Gastrocnemius medialis (tissue), 4 donors: Measurements from ENCODE around the gene OPRL1. TPM values are rescaled to one million over a fixed set of nuclear protein-coding genes. Genes with fewer than 3 reads are reported as not detected.

ENCODE experiments used
- ATAC-seq, 2 donors: fragments of 150-250 bp; one replicate each; pipeline ENCODE4 v1.9.1; 2016
- DNase-seq, 2 donors: peaks; one replicate each; pipeline ENCODE4 v3.0.0-alpha.2; 2019
- H3K27ac ChIP-seq, 4 donors: fragments of 200-600 bp; sonication (generic); 1 replicate in 1 of 4; 2 replicates in 3 of 4; pipeline ENCODE4 v1.5.1; 2016 to 2018; ENCODE audit warnings: mild to moderate bottlenecking in 2 of 4, moderate library complexity in 1 of 4
- H3K27me3 ChIP-seq, 3 donors: fragments of 200-600 bp; sonication (generic) in 2 of 3; 1 replicate in 1 of 3; 2 replicates in 2 of 3; pipeline versions ENCODE4 v1.5.1 to v1.6.0; 2016 to 2019; ENCODE audit warnings: mild to moderate bottlenecking in 1 of 3, moderate library complexity in 1 of 3
- H3K36me3 ChIP-seq, 2 donors: fragments of 200-600 bp; sonication (generic) in 1 of 2; one replicate each; pipeline ENCODE4 v1.5.1; 2017 to 2018
- H3K4me1 ChIP-seq, 2 donors: fragments of 200-600 bp; sonication (generic) in 1 of 2; one replicate each; pipeline ENCODE4 v1.5.1; 2016 to 2017; ENCODE audit warnings: mild to moderate bottlenecking in 2 of 2
- H3K4me3 ChIP-seq, 4 donors: fragments of 200-600 bp; sonication (generic) in 3 of 4; 1 replicate in 1 of 4; 2 replicates in 3 of 4; pipeline ENCODE4 v1.5.1; 2016 to 2019; ENCODE audit warnings: mild to moderate bottlenecking in 2 of 4
- H3K9me3 ChIP-seq, 3 donors: fragments of 200-600 bp; sonication (generic) in 2 of 3; 1 replicate in 1 of 3; 2 replicates in 2 of 3; pipeline ENCODE4 v1.5.1; 2016 to 2019
- POLR2A ChIP-seq, 2 donors: fragments of 450-650 bp; IDR thresholded peaks; one replicate each; pipeline ENCODE4 v1.6.1; 2017; ENCODE audit warnings: antibody characterized with exemption in 2 of 2, mild to moderate bottlenecking in 2 of 2, moderate library complexity in 2 of 2
- in situ Hi-C, 4 donors: fragments of 200-750 bp; cut with MboI; loops; one replicate each; pipeline versions ENCODE4 v1.15.0 to v1.8.0; 2017; ENCODE audit warnings: low sequenced_read_pairs in 4 of 4
- intact Hi-C: fragments of 100-400 bp; cut with DNase I; formaldehyde crosslinking; loops from one replicate; pipeline ENCODE4 v1.15.1; 2023; ENCODE audit warnings: low total_unique reads
- total RNA-seq, 4 donors: library from RNA; depleted of rRNA; stranded (reverse); fragments of >200 nt; gene quantifications; one replicate each; pipeline versions ENCODE4 v1.1.0 to v1.2.3, GENCODE V29; 2016
- TF ChIP-seq, protein P1 (sequence below), 5 experiments: fragments of 450-650 bp in 3 of 5; fragments of 200-600 bp in 2 of 5; sonication (generic) in 2 of 5; IDR thresholded peaks in 4 of 5; conservative IDR thresholded peaks in 1 of 5; 1 replicate in 4 of 5; 2 replicates in 1 of 5; pipeline ENCODE4 v1.5.1; 2016 to 2019; ENCODE audit warnings: antibody characterized with exemption in 5 of 5, mild to moderate bottlenecking in 3 of 5, moderate library complexity in 3 of 5

Gene OPRL1
- total RNA-seq, 4 donors from 2014 or later = 0.10 to 0.68 (median 0.15) TPM

- H3K9me3 ChIP-seq = no peaks in the 10 kb centered on the region
- no peak overlapping the region for H3K27ac ChIP-seq
- H3K36me3 ChIP-seq = no peaks in the 10 kb centered on the region
- H3K4me3 ChIP-seq = no peak overlapping the region
- no peaks in the 10 kb centered on the region for H3K27me3 ChIP-seq
- in situ Hi-C loops (no loop called here), intact Hi-C loops (no loop called here)
- H3K4me1 ChIP-seq = no peaks in the 10 kb centered on the region
- TF ChIP-seq, protein P1, sequence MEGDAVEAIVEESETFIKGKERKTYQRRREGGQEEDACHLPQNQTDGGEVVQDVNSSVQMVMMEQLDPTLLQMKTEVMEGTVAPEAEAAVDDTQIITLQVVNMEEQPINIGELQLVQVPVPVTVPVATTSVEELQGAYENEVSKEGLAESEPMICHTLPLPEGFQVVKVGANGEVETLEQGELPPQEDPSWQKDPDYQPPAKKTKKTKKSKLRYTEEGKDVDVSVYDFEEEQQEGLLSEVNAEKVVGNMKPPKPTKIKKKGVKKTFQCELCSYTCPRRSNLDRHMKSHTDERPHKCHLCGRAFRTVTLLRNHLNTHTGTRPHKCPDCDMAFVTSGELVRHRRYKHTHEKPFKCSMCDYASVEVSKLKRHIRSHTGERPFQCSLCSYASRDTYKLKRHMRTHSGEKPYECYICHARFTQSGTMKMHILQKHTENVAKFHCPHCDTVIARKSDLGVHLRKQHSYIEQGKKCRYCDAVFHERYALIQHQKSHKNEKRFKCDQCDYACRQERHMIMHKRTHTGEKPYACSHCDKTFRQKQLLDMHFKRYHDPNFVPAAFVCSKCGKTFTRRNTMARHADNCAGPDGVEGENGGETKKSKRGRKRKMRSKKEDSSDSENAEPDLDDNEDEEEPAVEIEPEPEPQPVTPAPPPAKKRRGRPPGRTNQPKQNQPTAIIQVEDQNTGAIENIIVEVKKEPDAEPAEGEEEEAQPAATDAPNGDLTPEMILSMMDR (IDR thresholded peaks at IDR 0.05 in 4 of 5, conservative IDR thresholded peaks at IDR 0.05 in 1 of 5) = no peak
- TF ChIP-seq POLR2A (IDR thresholded peaks at IDR 0.05) = no peak
- no peak for DNase-seq
- no peak for ATAC-seq
Measured at GRCh38 chr20:64070244-64070993, 9.5 kb upstream of the OPRL1 start.

DNA sequence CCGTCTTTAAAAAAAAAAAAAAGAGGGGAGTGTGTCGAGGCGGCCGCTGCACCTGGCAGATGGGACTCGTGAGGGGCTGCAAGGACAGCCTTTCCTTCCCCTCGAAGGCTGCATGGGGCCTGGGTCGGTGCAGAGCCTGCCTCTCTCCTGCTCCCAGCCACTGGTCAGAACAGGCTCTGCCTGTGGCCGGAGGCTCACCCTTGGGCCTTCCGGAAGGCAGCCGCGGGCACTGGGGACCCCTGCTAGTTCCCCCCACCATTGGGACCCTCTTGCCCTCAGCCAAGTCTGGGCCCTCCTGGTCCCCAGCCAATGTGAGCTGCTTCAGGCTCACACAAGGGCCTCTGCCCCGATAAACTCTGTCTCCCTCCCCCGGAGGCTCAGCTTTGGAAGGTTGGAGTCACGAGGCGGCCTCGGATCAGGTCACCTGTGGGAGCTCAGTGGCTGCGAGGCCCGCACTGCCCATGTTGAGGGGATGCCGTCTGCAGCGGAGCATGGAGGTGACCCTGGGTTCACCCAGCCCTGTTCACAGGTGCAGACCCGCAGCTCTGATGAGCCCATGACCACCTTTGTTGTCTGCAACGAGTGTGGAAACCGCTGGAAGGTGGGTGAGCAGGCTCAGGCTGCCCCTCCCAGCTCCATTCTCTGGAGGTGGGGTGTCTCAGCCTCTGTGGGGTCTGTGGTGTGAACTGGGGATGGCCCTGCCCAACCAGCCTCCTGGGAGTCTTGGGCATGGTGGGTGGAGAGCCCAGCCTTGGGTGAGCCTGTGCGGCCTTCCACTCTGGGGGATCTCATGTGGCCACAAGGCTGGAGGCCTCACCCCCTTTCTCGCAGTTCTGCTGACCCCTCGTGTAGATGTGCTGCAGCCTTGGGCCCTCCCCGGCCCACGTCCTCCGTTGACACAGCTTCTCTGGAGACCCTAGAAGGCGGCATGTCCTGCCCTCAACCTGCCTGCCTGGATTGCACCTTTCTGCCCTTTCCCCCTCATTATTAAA is 8.2 kb upstream of the OPRL1 start:
- no peaks in the 10 kb centered on the region for H3K36me3 ChIP-seq
- H3K4me1 ChIP-seq = no peaks in the 10 kb centered on the region
- in situ Hi-C loops = no loop called here
- intact Hi-C loops = no loop called here
- no peaks in the 10 kb centered on the region for H3K27me3 ChIP-seq
- H3K9me3 ChIP-seq = no peaks in the 10 kb centered on the region
- DNase-seq = no peak
- no peak overlapping the region for H3K27ac ChIP-seq
- no peak for ATAC-seq
- no peak overlapping the region for H3K4me3 ChIP-seq
- no peak for TF ChIP-seq POLR2A (IDR thresholded peaks at IDR 0.05)
- TF ChIP-seq, protein P1 (IDR thresholded peaks at IDR 0.05 in 4 of 5, conservative IDR thresholded peaks at IDR 0.05 in 1 of 5) = no peak

DNA sequence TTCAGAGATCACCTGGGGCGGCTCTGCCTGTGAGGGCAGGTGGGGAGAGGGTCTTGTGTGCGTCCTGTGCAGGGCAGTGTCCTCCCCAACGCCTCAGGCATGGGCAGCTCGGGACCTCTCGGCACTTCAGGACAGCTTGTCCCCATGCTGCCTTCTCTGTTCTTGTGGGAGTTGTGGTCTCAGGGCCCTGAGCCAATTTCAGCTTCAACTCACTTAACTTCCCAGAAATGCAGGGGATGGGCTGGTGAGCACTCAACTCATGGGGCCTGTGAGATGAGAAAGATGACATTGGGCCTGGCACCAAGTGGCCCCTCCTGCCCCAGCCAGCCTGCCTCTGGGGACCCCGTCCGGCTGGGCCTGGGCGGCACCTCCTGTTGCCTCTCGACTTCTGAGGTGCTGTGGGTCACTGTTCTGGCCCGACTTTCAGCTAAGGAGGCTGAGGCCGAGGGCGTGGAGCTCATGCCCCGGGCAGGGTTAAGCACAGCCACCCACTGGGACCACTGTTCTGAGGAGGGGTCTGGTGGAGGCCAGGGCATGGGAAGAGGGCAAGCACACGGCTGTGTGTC is 7.3 kb upstream of the OPRL1 start:
- intact Hi-C loops (no loop called here), in situ Hi-C loops (no loop called here)
- H3K9me3 ChIP-seq = no peaks in the 10 kb centered on the region
- no peak overlapping the region for H3K4me3 ChIP-seq
- H3K27ac ChIP-seq = no peak overlapping the region
- DNase-seq (no peak), ATAC-seq (no peak)
- no peaks in the 10 kb centered on the region for H3K36me3 ChIP-seq
- no peaks in the 10 kb centered on the region for H3K27me3 ChIP-seq
- TF ChIP-seq POLR2A (IDR thresholded peaks at IDR 0.05) = no peak
- TF ChIP-seq, protein P1 (IDR thresholded peaks at IDR 0.05 in 4 of 5, conservative IDR thresholded peaks at IDR 0.05 in 1 of 5) = no peak
- no peaks in the 10 kb centered on the region for H3K4me1 ChIP-seq

DNA sequence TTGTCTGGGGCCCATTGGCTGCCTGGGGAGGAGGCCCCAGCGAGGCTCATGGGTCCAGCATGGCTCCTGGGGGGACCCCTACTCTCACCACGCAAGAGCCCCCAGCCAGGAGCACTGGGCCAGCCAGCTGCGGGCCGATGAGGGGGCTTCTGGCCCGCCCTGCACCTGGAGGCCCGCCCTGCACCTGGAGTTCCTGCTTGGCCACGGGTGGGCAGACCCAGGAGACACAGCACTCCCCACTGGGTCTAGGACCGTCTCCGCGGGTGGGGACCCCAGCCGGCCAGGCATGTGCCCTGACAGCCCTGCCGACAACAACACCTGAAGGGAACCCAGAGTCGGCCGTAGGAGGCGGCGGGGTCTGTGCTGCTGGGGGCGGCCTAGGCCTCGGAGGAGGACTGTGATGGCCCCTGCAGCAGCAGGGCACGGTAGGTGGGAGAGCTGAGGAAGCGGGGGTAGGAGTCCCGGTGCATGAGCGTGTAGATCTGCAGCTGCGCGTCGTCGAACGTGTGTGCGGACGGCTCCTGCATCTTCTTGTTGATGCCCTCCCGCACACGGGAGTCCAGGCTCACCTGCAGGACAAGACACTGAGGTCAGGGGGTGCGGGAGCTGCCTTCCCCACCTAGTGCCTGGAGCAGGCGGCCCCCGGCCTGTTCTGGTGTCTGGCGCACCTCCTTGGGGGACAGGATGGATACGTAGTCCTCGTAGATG is 6.3 kb upstream of the OPRL1 start:
- no peaks in the 10 kb centered on the region for H3K9me3 ChIP-seq
- no peak for TF ChIP-seq POLR2A (IDR thresholded peaks at IDR 0.05)
- TF ChIP-seq, protein P1 (IDR thresholded peaks at IDR 0.05 in 4 of 5, conservative IDR thresholded peaks at IDR 0.05 in 1 of 5) = no peak
- H3K4me3 ChIP-seq = no peak overlapping the region
- ATAC-seq (no peak), DNase-seq (no peak)
- in situ Hi-C loops (no loop called here), intact Hi-C loops (no loop called here)
- no peak overlapping the region for H3K27ac ChIP-seq
- no peaks in the 10 kb centered on the region for H3K36me3 ChIP-seq
- peaks cover 3 to 6% of the 10 kb centered on the region in 2 donors for H3K4me1 ChIP-seq
- peaks cover 0 to 2% (median 0%) of the 10 kb centered on the region in 3 donors for H3K27me3 ChIP-seq
